PC-3 (cell line): ENCODE measurements around the gene ITPR3. TPM values are rescaled to one million over a fixed set of nuclear protein-coding genes. Genes with fewer than 3 reads are reported as not detected.
A peak's percentile ranks its signal among the peaks of the same experiment; 100 is the strongest.

Experiments
- ATAC-seq: fragments of 200-7000 bp; cut with Tn5 transposase; 2 replicates; pipeline ENCODE4 v1.9.1; 2020; ENCODE audit warnings: mild to moderate bottlenecking, moderate library complexity
- BruUV-seq: library from RNA; stranded (reverse); fragments of 400-500 nt; replicated peaks from 2 replicates; lab custom pipeline; 2021; lab: Mats Ljungman, UMichigan
- CTCF ChIA-PET: fragments of 300-600 bp; sonication (Branson Sonifier 250); formaldehyde crosslinking; loops from one replicate; lab custom pipeline; 2022; ENCODE audit warnings: antibody characterized with exemption; lab: Charles Lee
- POLR2A ChIA-PET: fragments of 300-600 bp; sonication (Branson Sonifier 250); formaldehyde crosslinking; loops from one replicate; lab custom pipeline; 2022; ENCODE audit warnings: antibody characterized with exemption; ENCODE audit not compliant: unreplicated experiment; lab: Charles Lee
- DNase-seq: peaks from one replicate; pipeline ENCODE4 v3.0.0-alpha.2; 2015
- H2AFZ ChIP-seq: fragments of 300-600 bp; sonication (generic); 2 replicates; pipeline ENCODE4 v1.6.0; 2016; ENCODE audit warnings: antibody characterized with exemption, low read length
- H3F3A ChIP-seq: fragments of 300-600 bp; sonication (generic); one replicate; pipeline ENCODE4 v1.6.0; 2017; ENCODE audit warnings: antibody characterized with exemption, low read length, control low read depth, mild to moderate bottlenecking; ENCODE audit not compliant: unreplicated experiment
- H3K27ac ChIP-seq: fragments of 300-600 bp; sonication (generic); 2 replicates; pipeline ENCODE4 v1.5.1; 2016; ENCODE audit warnings: mild to moderate bottlenecking, low read length
- H3K27me3 ChIP-seq: fragments of 300-600 bp; sonication (generic); 2 replicates; pipeline ENCODE4 v1.6.1; 2016; ENCODE audit warnings: low read length, mixed read lengths
- H3K36me3 ChIP-seq: fragments of 300-600 bp; sonication (generic); 2 replicates; pipeline ENCODE4 v1.6.1; 2016; ENCODE audit warnings: low read depth, mixed run types, low read length, mixed read lengths
- H3K4me1 ChIP-seq: fragments of 300-600 bp; sonication (generic); 2 replicates; pipeline ENCODE4 v1.5.1; 2016; ENCODE audit warnings: low read length; ENCODE audit not compliant: insufficient read depth
- H3K4me2 ChIP-seq: fragments of 300-600 bp; sonication (generic); 2 replicates; pipeline ENCODE4 v1.6.0; 2016; ENCODE audit warnings: low read length
- H3K4me3 ChIP-seq: fragments of 300-600 bp; sonication (generic); 2 replicates; pipeline ENCODE4 v1.5.1; 2016; ENCODE audit warnings: mild to moderate bottlenecking, low read length, mixed read lengths
- H3K79me2 ChIP-seq: fragments of 300-600 bp; sonication (generic); 2 replicates; pipeline ENCODE4 v1.6.1; 2017; ENCODE audit warnings: low read length, mixed read lengths
- H3K9ac ChIP-seq: fragments of 300-600 bp; sonication (generic); 2 replicates; pipeline ENCODE4 v1.6.0; 2016; ENCODE audit warnings: mild to moderate bottlenecking, low read length
- H3K9me2 ChIP-seq: fragments of 300-600 bp; sonication (generic); replicated peaks from 2 replicates; pipeline ENCODE4 v1.6.1; 2016; ENCODE audit warnings: mixed run types, low read length, mixed read lengths
- H3K9me3 ChIP-seq: fragments of 300-600 bp; sonication (generic); 2 replicates; pipeline ENCODE4 v1.6.1; 2016; ENCODE audit warnings: low read length, mixed read lengths
- H4K20me1 ChIP-seq: fragments of 300-600 bp; sonication (generic); 2 replicates; pipeline ENCODE4 v1.6.1; 2016; ENCODE audit warnings: low read length, mixed read lengths
- EZH2 ChIP-seq: fragments of 300-600 bp; sonication (generic); IDR thresholded peaks from one replicate; pipeline ENCODE4 v1.6.1; 2017; ENCODE audit warnings: antibody characterized with exemption, mild to moderate bottlenecking, low read length; ENCODE audit not compliant: unreplicated experiment
- EZH2phosphoT487 ChIP-seq: fragments of 300-600 bp; sonication (generic); IDR thresholded peaks from 2 replicates; pipeline ENCODE4 v1.6.1; 2018; ENCODE audit warnings: mild to moderate bottlenecking, antibody characterized with exemption, low read length, borderline replicate concordance
- intact Hi-C: fragments of 100-400 bp; cut with micrococcal nuclease; formaldehyde crosslinking; loops from 2 replicates; pipeline ENCODE4 v1.9.0; 2023
- total RNA-seq: library from RNA; depleted of rRNA; stranded (reverse); fragments of >200 nt; gene quantifications from 2 replicates; pipeline ENCODE4 v1.2.3, GENCODE V29; 2014
- TF ChIP-seq, protein P1 (sequence below): fragments of 300-600 bp; sonication (generic); conservative IDR thresholded peaks from 2 replicates; pipeline ENCODE4 v1.5.1; 2017; ENCODE audit warnings: antibody characterized with exemption, low read depth, mild to moderate bottlenecking, low read length

ITPR3 gene
- total RNA-seq, 1 experiment from 2014 or later, result 41.8 TPM

- ATAC-seq (no peak), DNase-seq (no peak)
- no peaks in the 10 kb centered on the region for H3K9me2 ChIP-seq
- no peak overlapping the region for H3K4me3 ChIP-seq
- ChIA-PET POLR2A (no interaction called here), CTCF (no interaction called here)
- intact Hi-C loops, result no loop called here
- H3K9me3 ChIP-seq, result no peaks in the 10 kb centered on the region
- no peak overlapping the region for H3K27ac ChIP-seq
- H2AFZ ChIP-seq, result no peak overlapping the region
- peaks cover 34% of the 10 kb centered on the region for H3K36me3 ChIP-seq
- H3K79me2 ChIP-seq, result no peaks in the 10 kb centered on the region
- H3K4me1 ChIP-seq, result peaks cover 24% of the 10 kb centered on the region
- no peaks in the 10 kb centered on the region for H3K27me3 ChIP-seq
- H3K9ac ChIP-seq, result no peak overlapping the region
- no peak overlapping the region for H3K4me2 ChIP-seq
- peaks cover 4% of the 10 kb centered on the region for H3F3A ChIP-seq
- no TSS peak for BruUV-seq
- no peaks in the 10 kb centered on the region for H4K20me1 ChIP-seq
- TF ChIP-seq, protein P1, sequence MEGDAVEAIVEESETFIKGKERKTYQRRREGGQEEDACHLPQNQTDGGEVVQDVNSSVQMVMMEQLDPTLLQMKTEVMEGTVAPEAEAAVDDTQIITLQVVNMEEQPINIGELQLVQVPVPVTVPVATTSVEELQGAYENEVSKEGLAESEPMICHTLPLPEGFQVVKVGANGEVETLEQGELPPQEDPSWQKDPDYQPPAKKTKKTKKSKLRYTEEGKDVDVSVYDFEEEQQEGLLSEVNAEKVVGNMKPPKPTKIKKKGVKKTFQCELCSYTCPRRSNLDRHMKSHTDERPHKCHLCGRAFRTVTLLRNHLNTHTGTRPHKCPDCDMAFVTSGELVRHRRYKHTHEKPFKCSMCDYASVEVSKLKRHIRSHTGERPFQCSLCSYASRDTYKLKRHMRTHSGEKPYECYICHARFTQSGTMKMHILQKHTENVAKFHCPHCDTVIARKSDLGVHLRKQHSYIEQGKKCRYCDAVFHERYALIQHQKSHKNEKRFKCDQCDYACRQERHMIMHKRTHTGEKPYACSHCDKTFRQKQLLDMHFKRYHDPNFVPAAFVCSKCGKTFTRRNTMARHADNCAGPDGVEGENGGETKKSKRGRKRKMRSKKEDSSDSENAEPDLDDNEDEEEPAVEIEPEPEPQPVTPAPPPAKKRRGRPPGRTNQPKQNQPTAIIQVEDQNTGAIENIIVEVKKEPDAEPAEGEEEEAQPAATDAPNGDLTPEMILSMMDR, result no peak
These were observed 52.7 kb downstream of the ITPR3 start for GRCh38 chr6:33673851-33674250.

- Histone ChIP-seq H4K20me1 (no peaks in the 10 kb centered on the region), H3K27ac (peak overlapping the region; percentile 73), H2AFZ (no peak overlapping the region), H3K4me2 (no peak overlapping the region), H3F3A (peaks cover 4% of the 10 kb centered on the region), H3K4me3 (no peak overlapping the region), H3K9ac (no peak overlapping the region), H3K36me3 (peaks cover 31% of the 10 kb centered on the region), H3K27me3 (no peaks in the 10 kb centered on the region), H3K9me2 (no peaks in the 10 kb centered on the region), H3K79me2 (no peaks in the 10 kb centered on the region), H3K4me1 (peaks cover 21% of the 10 kb centered on the region), H3K9me3 (no peaks in the 10 kb centered on the region)
- ChIA-PET CTCF (no interaction called here), POLR2A (no interaction called here)
- intact Hi-C loops, result no loop called here
- BruUV-seq, result no TSS peak
- TF ChIP-seq EZH2phosphoT487 (no peak), EZH2 (no peak)
- TF ChIP-seq, protein P1, result no peak
- ATAC-seq, result no peak
- DNase-seq, result no peak
These were observed 54.8 kb downstream of the ITPR3 start for GRCh38 chr6:33675968-33676367.

GRCh38 chr6:33676416-33677142 is 55.5 kb downstream of the ITPR3 start:
- BruUV-seq, result no TSS peak
- no peak overlapping the region for H3K4me2 ChIP-seq
- H3K4me1 ChIP-seq, result peaks cover 21% of the 10 kb centered on the region
- H2AFZ ChIP-seq, result no peak overlapping the region
- no peaks in the 10 kb centered on the region for H3K9me3 ChIP-seq
- H3F3A ChIP-seq, result peaks cover 3% of the 10 kb centered on the region
- DNase-seq (no peak), ATAC-seq (no peak)
- no peaks in the 10 kb centered on the region for H3K9me2 ChIP-seq
- no peaks in the 10 kb centered on the region for H4K20me1 ChIP-seq
- intact Hi-C loops, result no loop called here
- no peak for TF ChIP-seq EZH2phosphoT487
- TF ChIP-seq, protein P1, result no peak
- no peak for TF ChIP-seq EZH2
- H3K36me3 ChIP-seq, result peaks cover 31% of the 10 kb centered on the region
- peak overlapping the region; percentile 73 for H3K27ac ChIP-seq
- H3K27me3 ChIP-seq, result no peaks in the 10 kb centered on the region
- no peaks in the 10 kb centered on the region for H3K79me2 ChIP-seq
- POLR2A ChIA-PET, result no interaction called here
- H3K9ac ChIP-seq, result 0 out of 2 replicates have a peak overlapping the region, but pooled peaks have one; percentile 28
- no peak overlapping the region for H3K4me3 ChIP-seq
- CTCF ChIA-PET, result no interaction called here
